GM21737 (cell line): ENCODE data around the gene SERPINF2.
"Not testable (repeated sequence)": the region's sequence is repeated elsewhere in the genome, so short reads cannot be mapped to it uniquely, and the experiment has no call there.

Experiments used
- ATAC-seq: cut with Tn5 transposase; IDR thresholded peaks from one replicate; pipeline ENCODE4 v1.9.1; 2021; ENCODE audit warnings: mild to moderate bottlenecking, moderate library complexity; ENCODE audit not compliant: unreplicated experiment

SERPINF2 gene

DNA sequence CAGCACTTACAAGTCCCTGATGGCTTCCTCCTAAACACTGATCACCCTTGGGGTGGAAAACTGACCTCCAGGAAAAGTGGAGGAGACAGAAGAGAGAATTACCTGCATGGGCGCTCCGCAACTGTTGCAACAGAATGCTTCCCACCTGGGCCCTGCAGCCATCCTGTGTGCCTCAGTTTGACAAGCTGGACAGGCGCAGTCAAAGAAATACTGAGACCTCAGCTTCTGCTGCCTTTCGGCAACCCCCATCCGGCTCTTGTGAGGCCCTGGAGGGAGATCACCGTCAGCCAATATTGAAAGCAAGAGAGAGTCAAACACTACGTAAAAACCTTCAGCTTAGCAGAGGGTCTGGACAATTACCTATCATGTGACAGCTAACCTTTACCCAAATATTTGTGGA is 44.0 kb downstream of the SERPINF2 start:
- no peak for ATAC-seq

DNA sequence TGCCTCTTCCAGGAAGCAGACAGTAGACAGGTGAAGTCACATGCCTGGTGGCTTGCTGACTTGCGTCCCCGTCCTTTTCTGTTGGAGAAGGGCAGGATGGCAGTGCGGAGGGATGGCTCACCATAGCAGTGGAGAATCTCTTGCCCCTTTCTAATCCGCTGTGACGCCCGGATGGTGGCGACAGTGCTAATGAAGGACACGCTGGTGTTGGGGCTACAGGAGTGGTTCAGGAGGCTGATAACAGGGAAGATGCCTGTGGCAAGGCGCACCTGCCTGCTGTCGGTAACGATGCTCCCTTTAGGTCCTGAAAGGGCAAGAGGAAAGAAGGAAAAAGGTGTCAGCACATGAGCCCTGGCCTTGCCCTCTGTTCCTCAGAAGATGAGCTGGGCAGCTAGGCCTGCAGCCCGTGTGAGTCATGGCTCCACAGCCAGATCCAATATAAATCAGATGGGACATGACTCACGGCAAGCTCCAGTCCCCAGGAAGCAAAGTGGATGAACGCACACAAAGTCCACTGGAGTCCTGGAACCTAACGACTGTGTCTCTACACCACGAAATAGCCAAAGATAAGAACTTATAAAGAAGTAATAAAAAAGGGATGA is 44.7 kb downstream of the SERPINF2 start:
- no peak for ATAC-seq

DNA sequence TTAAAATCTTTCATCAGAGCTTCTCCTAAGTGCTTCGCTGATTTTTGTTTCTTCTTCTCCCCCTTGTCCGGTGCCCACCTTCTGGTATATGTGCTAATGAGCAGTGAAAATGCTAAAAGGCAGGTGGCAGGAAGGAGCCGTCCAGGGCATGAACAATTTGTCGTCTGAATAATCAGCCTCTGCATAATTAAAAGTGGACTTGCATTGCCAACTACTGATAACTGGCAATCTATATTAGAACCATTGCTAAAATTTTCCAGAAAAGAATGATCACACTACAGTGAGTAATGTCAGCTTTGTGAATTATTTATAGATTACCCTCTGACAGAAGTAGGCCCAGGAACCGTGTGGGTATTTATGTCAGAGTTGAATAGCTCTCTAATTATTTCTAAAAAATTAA is 47.3 kb downstream of the SERPINF2 start:
- ATAC-seq = no peak

DNA sequence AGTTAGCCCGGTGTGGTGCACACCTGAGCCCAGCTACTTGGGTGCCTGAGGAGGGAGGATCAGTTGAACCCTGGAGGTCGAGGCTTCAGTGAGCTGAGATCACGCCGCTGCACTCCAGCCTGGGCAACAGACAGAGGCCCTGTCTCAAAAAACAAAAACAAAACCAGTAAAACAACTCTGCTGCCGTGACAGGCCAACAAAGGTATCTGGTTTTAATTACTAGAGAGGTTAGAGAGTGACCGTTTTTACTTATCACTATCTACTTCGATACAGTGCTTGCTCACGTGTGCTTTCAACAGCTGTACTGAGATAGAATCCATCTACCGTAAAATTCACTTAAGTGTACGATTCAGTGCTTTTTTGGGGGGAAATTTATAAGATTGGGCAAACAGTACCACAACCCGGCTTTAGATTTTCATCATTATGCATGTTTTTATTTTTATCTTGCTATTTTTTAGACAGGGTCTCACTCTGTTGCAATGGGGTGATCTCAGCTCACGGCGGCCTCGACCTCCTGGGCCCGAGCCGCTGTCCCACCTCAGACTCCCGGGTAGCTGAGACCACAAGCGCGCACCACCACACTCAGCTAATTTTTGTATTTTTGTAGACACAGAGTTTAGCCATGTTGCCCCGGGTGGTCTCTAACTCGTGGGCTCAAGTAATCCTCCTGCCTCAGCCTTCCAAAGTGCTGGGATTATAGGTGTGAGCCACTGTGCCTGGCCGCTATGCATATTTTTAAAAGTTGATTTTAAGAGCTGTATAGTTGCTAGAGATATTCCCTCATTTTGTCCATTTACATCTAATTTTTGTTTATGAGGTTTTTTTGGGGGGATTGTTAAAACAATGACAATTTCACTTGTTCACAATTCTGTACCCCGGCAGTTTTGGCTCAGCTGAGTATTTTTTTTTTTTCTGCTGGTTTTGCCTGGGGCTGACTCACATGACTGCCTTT is 50.1 kb downstream of the SERPINF2 start:
- ATAC-seq = no peak

DNA sequence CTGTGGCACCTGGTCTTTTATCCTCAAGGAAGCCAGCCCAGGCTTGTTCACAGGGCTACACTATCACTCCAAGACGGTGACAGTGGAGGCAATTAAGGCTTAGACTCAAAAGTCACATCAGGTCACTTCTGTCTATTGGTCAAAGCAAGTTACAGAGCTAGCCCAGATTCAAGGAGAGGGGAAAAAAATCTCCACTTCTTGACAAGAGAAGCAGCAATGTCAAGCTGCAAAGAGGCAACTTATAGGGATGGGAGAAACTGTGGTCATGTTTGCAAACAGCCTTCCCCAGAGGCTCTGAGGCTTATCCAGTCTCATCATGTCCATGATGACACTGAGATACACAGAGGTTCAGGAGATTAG is 50.8 kb downstream of the SERPINF2 start:
- ATAC-seq = no peak

DNA sequence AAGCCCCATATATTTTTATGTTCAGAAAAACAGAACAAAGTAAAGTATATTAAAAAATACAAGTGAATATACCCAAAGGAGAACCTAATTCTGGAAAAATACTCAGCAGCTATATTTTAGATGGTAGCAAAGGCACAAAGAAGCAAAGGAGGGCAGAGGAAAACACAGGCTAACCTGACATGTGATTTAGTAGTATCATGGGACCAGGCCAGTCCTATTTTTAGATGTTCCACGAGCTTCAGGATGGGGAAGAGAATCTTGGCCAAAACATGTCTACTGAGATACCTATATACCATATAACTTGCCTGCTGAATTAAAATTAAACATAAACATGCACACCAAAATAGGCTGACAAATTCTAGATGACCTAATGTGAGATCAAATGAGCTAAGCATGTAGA is 54.1 kb downstream of the SERPINF2 start:
- no peak for ATAC-seq

DNA sequence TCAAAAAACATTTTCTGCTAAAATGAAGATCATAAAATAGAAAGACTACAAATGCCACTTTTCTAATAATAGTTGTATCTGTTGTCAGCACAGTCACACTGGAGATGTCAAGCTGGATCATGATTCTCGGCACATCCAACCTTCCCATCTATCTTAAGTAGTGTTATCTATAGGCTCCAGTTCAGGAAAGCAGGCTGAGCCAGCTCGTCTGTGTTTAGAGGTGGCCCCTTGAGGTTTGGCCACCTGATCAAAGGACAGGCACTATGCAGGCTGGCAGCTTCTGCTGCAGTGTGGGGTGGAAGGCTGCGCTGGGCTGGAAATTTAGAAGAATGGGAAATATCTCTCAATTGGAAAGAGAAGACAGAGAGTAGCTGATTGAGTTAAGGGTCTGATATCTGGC is 54.7 kb downstream of the SERPINF2 start:
- no peak for ATAC-seq

DNA sequence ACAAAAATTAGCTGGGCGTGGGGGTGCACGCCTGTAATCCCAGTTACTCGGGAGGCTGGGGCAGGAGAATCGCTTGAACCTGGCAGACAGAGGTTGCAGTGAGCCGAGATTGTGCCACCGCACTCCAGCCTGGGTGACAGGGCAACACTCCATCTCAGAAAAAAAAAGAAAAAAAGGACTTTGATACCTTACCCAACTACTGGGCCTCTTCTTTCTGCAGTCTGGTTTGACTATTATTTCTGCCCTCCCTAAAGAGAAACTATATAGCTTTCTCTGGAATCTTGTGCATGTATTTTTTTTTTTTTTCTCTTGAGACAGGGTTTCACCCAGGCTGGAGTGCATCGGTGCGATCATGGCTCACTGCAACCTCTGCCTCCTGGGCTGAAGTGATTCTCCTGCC is 55.2 kb downstream of the SERPINF2 start:
- ATAC-seq = not testable (repeated sequence)

DNA sequence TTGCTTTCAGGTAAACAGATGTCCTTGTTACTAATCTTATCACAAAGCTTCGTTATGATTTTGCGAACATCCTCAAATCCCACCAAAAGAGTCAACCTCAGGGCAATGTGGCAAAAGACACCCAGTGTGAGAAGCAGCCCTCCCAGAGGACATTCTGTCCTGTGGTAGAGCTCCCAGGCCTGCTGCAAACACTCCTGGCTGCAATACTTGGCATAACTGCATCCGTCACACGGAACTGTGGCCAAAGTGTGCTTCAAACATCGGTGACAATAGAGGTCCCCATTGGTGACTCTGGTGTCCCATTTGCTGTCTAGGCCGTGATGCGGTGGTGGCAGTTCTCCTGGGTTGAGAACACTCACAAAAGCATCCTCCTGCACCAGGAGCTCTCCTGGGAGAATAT is 57.6 kb downstream of the SERPINF2 start:
- no peak for ATAC-seq

DNA sequence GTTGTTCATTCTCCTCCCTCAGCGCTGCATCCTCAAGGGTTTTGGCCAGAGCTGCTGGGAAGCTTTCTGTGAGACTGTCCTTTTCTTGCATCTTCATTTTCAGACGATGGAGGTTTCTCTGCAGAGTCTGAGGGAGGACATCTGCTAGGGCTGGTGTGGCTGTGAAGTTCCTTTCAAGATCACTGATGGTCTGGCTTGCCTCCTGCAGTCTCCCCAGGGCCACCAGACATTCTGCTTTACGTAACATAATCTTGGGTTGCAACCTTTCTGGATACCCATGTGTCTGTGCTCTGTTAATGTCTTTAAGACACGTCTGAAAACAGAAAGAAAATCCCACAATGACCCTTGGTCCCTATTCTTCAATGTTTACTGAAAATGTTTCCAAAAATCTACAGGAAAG is 58.0 kb downstream of the SERPINF2 start:
- ATAC-seq = no peak

DNA sequence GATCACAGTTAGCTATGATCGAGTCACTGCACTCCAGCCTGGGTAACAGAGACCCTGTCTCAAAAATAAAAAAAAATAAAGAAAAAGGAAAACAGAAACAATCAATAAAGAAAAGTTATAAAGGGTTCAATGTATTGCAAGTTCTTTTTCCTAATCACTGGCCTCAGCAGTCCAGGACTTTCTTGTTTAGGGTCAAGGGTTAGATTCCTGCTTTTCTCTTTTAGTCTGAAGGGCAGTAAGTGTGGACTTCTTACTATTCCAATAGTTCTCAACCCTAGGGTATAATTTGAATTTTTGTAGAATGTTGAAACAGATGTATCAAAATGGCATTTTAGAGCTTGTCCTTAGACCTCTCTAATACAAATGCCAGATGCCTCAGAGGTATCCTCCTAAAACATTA is 59.8 kb downstream of the SERPINF2 start:
- no peak for ATAC-seq

DNA sequence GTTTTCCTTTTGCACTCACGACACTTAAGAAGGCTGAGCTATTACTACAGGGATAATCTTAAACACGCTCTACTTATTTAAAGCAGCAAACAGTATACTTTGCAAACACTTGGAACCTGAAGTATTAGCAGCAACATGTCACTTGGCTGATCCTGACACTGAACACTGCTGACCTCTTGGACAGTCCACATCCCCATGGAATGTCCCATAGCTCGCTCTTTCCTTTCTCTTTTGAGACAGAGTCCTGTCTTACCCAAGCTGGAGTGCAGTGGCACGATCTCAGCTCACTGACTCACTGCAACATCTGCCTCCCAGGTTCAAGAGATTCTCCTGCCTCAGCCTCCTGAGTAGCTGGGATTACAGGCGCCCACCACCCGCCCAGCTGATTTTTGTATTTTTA is 60.6 kb downstream of the SERPINF2 start:
- ATAC-seq = no peak
